Activated effector memory CD4-positive, alpha-beta T cell treated with Interleukin-2 at 50 U/mL for 16 hours (primary cell): ENCODE data around the gene KIF25.
"Not testable (repeated sequence)": the region's sequence is repeated elsewhere in the genome, so short reads cannot be mapped to it uniquely, and the experiment has no call there.

ENCODE experiments used
- DNase-seq: peaks from one replicate; pipeline ENCODE4 v3.0.0-alpha.2; 2020

The KIF25 gene

DNA sequence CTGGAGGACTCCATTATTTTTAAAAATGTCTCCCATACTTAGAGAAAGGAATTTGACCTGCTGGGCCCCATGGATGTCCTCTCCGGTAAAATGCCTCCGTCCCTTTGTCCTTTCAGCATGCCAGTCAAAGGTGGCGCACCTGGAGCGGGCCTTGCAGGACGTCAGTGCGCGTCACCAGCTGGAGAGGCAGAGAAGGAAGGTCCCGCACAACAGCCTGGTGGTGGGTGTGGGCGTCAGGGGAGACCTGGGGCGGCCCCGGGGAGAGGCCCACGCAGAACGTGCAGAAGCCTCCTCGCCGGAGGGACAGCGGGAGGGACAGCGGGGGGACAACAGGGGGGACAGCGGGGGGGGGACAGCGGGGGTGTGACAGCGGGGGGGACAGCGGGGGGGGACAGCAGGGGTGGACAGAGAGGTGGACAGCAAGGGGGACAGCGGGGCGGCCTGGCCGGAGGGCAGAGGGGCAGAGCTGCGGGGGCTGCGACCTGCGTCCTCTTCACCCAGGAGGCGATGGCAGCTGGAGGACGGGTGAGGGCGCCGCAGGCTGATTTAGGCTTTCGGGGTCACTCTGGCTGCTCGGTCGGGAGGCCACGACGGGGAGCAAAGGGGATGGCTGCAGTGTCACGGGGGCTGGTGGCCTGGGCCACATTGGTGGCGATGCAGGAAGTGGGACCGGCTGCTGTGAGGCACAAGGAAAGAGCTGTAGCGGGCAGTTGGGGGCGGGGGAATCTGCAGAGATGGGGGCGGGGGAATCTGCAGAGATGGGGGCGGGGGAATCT lies 859 bp upstream of the KIF25 start:
- no peak for DNase-seq

- no peak for DNase-seq
Measured at GRCh38 chr6:167998215-167998614, 744 bp downstream of the KIF25 start.

- no peak for DNase-seq
Measured at GRCh38 chr6:168000198-168001028, 2.9 kb downstream of the KIF25 start.

GRCh38 chr6:168001029-168001332 lies 3.5 kb downstream of the KIF25 start:
- no peak for DNase-seq

DNA sequence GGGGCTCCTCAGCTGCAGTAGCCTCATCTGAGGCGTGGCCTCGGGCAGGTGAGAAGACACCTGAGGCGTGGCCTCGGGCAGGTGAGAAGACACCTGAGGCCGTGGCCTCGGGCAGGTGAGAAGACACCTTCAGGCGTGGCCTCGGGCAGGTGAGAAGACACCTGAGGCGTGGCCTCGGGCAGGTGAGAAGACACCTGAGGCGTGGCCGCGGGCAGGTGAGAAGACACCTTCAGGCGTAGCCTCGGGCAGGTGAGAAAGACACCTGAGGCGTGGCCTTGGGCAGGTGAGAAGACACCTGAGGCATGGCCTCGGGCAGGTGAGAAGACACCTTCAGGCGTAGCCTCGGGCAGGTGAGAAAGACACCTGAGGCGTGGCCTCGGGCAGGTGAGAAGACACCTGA lies 4.0 kb downstream of the KIF25 start:
- DNase-seq, result not testable (repeated sequence)

GRCh38 chr6:168002804-168003203 lies 5.3 kb downstream of the KIF25 start:
- no peak for DNase-seq

DNA sequence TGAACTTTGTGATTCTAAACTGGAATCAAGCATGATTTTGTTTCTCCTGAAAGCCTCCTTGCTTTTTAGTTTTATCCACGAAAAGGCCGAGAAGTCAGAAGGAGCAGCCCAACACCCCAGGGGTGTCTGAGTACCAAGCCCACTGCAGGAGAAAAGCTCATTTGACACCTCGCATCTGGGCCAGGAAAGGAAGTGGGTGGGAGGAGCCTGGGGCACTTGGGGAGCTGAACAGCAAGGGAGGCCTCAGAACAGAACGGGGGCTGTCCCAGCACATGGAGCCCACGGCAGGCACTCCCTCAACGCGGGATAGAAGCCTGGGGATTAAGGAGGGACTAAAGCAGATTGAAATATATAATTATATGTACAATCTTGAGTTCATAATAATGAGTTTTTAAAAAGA lies 6.6 kb downstream of the KIF25 start:
- DNase-seq, result no peak

DNA sequence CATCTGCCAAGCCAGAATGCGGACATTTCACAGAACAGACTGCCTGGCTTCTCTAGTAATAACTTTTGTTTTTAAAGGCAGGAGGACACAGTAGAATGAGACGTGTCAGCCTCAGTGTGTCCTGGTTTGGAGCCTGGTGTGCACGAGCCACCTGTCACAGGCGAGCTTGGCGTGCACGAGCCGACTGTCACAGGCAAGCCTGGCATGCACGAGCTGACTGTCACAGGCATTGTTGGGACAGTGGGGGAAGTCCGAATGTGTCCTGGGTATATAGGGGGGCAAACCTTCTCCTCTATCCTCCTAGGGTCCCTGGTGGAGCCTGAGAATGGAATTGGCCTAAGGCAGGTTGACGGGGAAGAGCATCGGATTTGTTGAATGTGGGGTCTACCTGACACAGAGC lies 7.5 kb downstream of the KIF25 start:
- no peak for DNase-seq

GRCh38 chr6:168005796-168006195 lies 8.3 kb downstream of the KIF25 start:
- no peak for DNase-seq

GRCh38 chr6:168007592-168008338 lies 10.3 kb downstream of the KIF25 start:
- DNase-seq, result no peak

- DNase-seq, result no peak
Measured at GRCh38 chr6:168009331-168009730, 11.9 kb downstream of the KIF25 start.

DNA sequence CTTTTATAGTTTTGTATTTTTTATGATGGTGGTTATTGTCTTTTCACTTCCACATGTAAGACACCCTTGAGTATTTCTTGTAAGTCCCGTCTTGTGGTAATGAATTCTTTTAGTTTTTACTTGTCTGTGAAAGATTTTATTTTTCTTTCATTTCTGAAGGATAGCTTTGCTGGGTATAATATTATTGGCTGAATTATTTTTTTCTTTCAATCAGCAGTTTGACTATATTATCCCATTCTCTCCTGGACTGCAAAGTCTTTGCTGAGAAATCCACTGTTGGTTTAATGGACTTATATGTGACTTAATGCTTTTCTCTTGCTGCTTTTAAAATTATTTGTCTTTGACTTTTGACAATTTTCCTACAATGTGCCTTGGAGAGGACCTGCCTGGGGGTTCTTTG lies 13.8 kb downstream of the KIF25 start:
- DNase-seq, result no peak

GRCh38 chr6:168012431-168013249 lies 15.2 kb downstream of the KIF25 start:
- no peak for DNase-seq

- no peak for DNase-seq
Measured at GRCh38 chr6:168013250-168013915, 15.9 kb downstream of the KIF25 start.

DNA sequence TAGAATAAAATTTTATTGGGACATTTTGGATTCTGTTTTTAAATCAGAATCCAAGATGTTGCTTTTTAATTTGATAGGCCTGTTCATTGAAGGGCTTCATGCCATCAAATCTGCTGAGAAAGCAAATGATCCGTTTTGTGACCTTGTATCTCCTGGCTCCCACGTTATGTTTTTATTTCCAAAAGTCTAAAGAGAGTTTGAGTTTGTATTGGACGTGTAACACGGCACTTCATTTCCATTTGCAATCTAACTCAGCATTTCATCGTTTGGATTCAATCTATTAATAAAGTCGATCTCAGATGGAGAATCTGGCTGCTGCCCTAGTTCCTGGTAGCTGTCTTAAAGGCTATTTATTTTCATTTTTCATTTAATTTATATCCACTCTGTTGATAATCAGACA lies 17.0 kb downstream of the KIF25 start:
- no peak for DNase-seq

GRCh38 chr6:168015009-168015408 lies 17.5 kb downstream of the KIF25 start:
- DNase-seq, result no peak

DNA sequence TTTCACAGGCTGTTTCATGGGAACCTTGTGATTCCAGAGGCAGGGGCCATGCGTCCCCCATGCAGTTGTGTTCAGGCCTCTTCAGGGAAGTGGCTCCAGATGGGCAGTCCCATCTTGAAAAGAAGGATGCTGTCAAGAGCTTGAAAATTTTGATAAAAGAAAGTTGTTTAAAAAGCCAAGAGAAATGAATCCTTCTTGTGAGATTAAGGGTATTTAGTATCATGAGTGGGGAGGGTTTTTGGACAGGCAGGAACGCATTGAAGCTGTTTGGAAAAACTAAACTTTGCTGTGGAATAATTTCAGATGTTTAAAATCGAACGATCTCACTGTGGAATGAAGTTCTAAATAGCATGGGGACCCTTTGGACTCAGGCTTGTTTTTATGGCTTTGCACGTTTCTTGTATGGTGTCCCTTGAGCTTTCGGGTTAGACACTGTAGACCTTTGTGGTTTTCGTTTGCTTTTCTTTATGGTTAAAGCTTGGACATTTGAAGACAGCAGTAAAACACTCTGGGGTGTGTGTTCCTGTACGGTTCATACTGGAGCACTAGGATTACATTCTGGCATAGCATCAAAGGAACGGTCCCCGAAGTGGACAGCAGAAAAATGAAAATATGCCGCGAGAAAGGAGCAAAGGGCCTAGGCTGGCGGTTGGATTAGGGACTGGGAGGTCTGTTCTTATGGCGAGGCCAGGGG lies 18.2 kb downstream of the KIF25 start:
- no peak for DNase-seq

- DNase-seq, result no peak
Measured at GRCh38 chr6:168016176-168016620, 18.7 kb downstream of the KIF25 start.

DNA sequence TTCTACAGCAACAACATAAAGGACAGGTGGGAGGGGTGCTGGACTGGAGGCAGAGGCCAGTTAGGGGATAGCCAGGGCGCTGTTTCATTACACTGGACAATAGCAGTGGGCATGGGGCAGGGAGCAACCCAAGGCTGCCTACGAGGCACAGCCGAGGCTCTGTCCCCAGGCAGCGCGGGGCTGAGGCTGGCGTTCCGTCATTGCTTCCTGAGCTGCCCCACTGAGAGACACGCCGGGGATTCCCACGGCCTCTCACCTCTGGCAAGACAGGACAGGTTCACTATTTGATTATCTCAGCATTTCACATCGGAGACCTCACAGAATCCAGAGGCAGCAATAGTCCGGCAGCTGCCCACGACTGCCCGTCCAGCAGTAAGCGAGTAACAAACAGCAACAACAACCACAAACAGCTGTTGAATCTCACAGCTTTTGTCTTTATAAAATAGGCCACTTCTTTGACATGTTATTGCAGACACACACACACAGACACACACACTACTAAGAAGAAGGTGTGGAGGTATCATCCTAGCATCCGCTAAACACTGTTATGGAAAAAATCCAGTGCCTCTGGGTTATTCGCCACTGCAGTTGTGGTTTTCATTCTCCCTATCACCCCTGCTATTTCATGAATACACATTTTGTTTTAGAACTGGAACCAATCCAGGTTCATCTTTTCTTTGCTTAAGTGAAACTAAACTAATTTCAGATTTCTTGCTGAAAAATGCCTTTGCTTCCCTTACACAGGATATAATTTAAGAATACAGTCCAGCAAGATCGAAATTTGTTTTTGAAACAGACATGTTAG lies 19.5 kb downstream of the KIF25 start:
- no peak for DNase-seq

DNA sequence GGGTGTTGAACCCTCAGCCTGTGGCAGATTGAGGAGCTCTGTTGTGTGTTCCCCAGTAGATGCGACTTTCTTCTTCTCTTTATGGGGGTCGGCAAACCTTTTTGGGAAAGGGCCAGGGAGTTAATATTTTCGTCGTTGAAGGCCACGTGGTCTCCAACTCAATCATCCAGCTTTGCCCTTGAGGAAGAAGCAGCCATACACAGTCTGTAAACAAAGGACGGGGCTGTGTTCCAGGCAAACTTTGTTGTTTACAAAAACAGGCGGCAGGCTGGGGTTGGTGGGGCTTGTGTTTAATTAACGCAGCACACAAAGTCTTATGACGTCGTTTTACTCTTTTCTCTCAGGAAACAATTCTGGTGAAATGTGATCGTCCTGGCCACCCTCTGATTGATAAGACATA lies 20.2 kb downstream of the KIF25 start:
- no peak for DNase-seq

DNA sequence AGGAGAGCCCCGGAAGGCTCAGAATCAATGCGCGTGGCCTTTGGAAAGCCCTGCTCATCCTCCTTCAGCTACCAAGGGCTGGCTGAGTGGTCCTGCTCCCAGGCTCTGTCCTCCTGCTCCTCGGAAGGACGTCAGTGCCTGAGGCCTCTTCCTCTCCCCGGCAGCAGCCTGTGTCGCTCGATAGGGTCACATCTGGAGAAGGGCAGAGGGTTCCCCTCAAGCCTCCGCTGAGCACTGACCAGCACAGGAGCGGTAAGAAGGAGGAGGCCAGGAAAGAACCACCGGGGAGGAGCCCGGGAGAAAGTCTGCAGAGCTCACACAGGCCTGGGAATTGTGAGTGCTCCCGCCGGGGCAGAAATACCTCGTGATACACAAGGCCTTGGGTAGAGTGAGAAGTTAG lies 21.2 kb downstream of the KIF25 start:
- DNase-seq, result no peak
